GM23338 (cell line): ENCODE results near the gene TNNC1.

Experiments
- CREB1 ChIP-seq: fragments of 250-450 bp; sonication (Bioruptor Pico); IDR thresholded peaks from 2 replicates; pipeline ENCODE4 v1.5.0; 2020; ENCODE audit warnings: low read depth, mild to moderate bottlenecking, moderate library complexity
- EZH2 ChIP-seq: fragments of 200-600 bp; sonication (generic); IDR thresholded peaks from one replicate; pipeline ENCODE4 v1.8.0; 2017; ENCODE audit warnings: antibody characterized with exemption, mild to moderate bottlenecking, low read depth; ENCODE audit not compliant: unreplicated experiment
- EZH2phosphoT487 ChIP-seq: fragments of 200-600 bp; sonication (generic); IDR thresholded peaks from one replicate; pipeline ENCODE4 v1.8.1; 2018; ENCODE audit warnings: antibody characterized with exemption; ENCODE audit not compliant: unreplicated experiment
- POLR2AphosphoS5 ChIP-seq: IDR thresholded peaks from 2 replicates; pipeline ENCODE4 v1.6.1; 2016; ENCODE audit warnings: antibody characterized with exemption, low read depth
- REST ChIP-seq: IDR thresholded peaks from one replicate; pipeline ENCODE4 v1.6.1; 2018; ENCODE audit warnings: antibody characterized with exemption; ENCODE audit not compliant: unreplicated experiment
- ZNF114 ChIP-seq: fragments of 250-450 bp; sonication (Bioruptor Pico); IDR thresholded peaks from 2 replicates; pipeline ENCODE4 v1.5.0; 2020; ENCODE audit warnings: mild to moderate bottlenecking, moderate library complexity
- TF ChIP-seq, protein P1 (sequence below), 2 experiments: fragments of 200-600 bp in 1 of 2; sonication (generic) in 1 of 2; conservative IDR thresholded peaks; 2 replicates each; pipeline versions ENCODE4 v1.5.1 to v1.6.1; 2016 to 2017; ENCODE audit warnings: antibody characterized with exemption in 2 of 2, low read depth in 2 of 2, mild to moderate bottlenecking in 2 of 2, moderate library complexity in 1 of 2

- TF ChIP-seq, protein P1, sequence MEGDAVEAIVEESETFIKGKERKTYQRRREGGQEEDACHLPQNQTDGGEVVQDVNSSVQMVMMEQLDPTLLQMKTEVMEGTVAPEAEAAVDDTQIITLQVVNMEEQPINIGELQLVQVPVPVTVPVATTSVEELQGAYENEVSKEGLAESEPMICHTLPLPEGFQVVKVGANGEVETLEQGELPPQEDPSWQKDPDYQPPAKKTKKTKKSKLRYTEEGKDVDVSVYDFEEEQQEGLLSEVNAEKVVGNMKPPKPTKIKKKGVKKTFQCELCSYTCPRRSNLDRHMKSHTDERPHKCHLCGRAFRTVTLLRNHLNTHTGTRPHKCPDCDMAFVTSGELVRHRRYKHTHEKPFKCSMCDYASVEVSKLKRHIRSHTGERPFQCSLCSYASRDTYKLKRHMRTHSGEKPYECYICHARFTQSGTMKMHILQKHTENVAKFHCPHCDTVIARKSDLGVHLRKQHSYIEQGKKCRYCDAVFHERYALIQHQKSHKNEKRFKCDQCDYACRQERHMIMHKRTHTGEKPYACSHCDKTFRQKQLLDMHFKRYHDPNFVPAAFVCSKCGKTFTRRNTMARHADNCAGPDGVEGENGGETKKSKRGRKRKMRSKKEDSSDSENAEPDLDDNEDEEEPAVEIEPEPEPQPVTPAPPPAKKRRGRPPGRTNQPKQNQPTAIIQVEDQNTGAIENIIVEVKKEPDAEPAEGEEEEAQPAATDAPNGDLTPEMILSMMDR (conservative IDR thresholded peaks at IDR 0.05; ENCODE audit: low read depth in 2 of 2), result no peak
- TF ChIP-seq POLR2AphosphoS5 (no peak), ZNF114 (no peak), REST (no peak), EZH2 (no peak), EZH2phosphoT487 (no peak), CREB1 (CRISPR knock-in tag) (no peak)
These were observed 26.2 kb upstream of the TNNC1 start for GRCh38 chr3:52479877-52480575.
